Adrenal gland (tissue), 12 donors: ENCODE measurements around the gene HMX2. TPM values are rescaled to one million over a fixed set of nuclear protein-coding genes. Genes with fewer than 3 reads are reported as not detected.
"Not testable (repeated sequence)": the region's sequence is repeated elsewhere in the genome, so short reads cannot be mapped to it uniquely, and the experiment has no call there.

Experiments used
- DNase-seq, 7 donors: peaks; one replicate each; pipeline ENCODE4 v3.0.0-alpha.2; 2019 to 2020
- H3K27ac ChIP-seq, 5 donors: fragments of 200-600 bp; sonication (generic) in 4 of 5; 1 replicate in 3 of 5; 2 replicates in 2 of 5; pipeline versions ENCODE4 v1.5.1 to v1.8.0; 2016 to 2020; ENCODE audit warnings: mild to moderate bottlenecking in 1 of 5
- H3K27me3 ChIP-seq: fragments of 200-600 bp; 2 replicates; pipeline ENCODE4 v1.8.0; 2021
- H3K36me3 ChIP-seq, 2 donors: fragments of 200-600 bp; replicated peaks in 1 of 2; 1 replicate in 1 of 2; 2 replicates in 1 of 2; pipeline versions ENCODE4 v1.5.1 to v1.8.0; 2018 to 2022
- H3K4me1 ChIP-seq, 2 donors: fragments of 200-600 bp; replicated peaks in 1 of 2; 1 replicate in 1 of 2; 2 replicates in 1 of 2; pipeline versions ENCODE4 v1.5.1 to v1.8.0; 2018 to 2021
- H3K4me3 ChIP-seq, 4 donors: fragments of 200-600 bp; sonication (generic) in 3 of 4; one replicate each; pipeline ENCODE4 v1.5.1; 2016 to 2018
- H3K9me3 ChIP-seq, 3 donors: fragments of 200-600 bp; sonication (generic) in 1 of 3; replicated peaks in 1 of 3; 1 replicate in 2 of 3; 2 replicates in 1 of 3; pipeline versions ENCODE4 v1.5.1 to v1.8.0; 2016 to 2021
- POLR2A ChIP-seq, 2 donors: fragments of 450-650 bp; IDR thresholded peaks; one replicate each; pipeline ENCODE4 v1.6.1; 2017; ENCODE audit warnings: antibody characterized with exemption in 2 of 2, mild to moderate bottlenecking in 2 of 2, moderate library complexity in 1 of 2
- WGBS, 4 donors: extraction: QIAGEN DNeasy Blood & Tissue Kit in 2 of 4; methylation state at CpG; one replicate each; pipeline versions ENCODE4 v1.1.5 to v1.1.7; 2013 to 2017; 5-methylcytosine and 5-hydroxymethylcytosine counted together
- intact Hi-C, 2 donors: fragments of 100-400 bp; cut with DNase I; formaldehyde crosslinking; loops; one replicate each; pipeline versions ENCODE4 v1.14.1 to v1.15.0; 2022 to 2023
- polyA plus RNA-seq, 3 donors: library from polyadenylated mRNA; stranded (reverse); fragments of 200-250 nt in 2 of 3; fragments of 350-450 nt in 1 of 3; fragmentation: Illumina TruSeq in 1 of 3; extraction: RNeasy Lipid Tissue Mini Kit (QIAGEN cat#74804) in 1 of 3; gene quantifications; one replicate each; pipeline ENCODE4 v1.2.3, GENCODE V29; 2013 to 2014
- total RNA-seq, 9 donors: library from RNA; depleted of rRNA in 4 of 9; stranded (reverse); fragments of >200 nt in 4 of 9; fragments of 120-200 nt in 1 of 9; fragmentation: NEBNext Ultra II Directional in 1 of 9; extraction: Animal tissue kit (Norgen Biotek cat#: 25700) in 1 of 9; gene quantifications; one replicate each; pipeline versions ENCODE4 v1.1.0 to v1.2.4, GENCODE V29; 2013 to 2023
- TF ChIP-seq, protein P1 (sequence below), 6 experiments: fragments of 450-650 bp in 4 of 6; fragments of 200-600 bp in 2 of 6; sonication (generic) in 1 of 6; IDR thresholded peaks; 1 replicate in 5 of 6; 2 replicates in 1 of 6; pipeline versions ENCODE4 v1.5.1 to v1.8.0; 2016 to 2021; ENCODE audit warnings: antibody characterized with exemption in 6 of 6, mild to moderate bottlenecking in 2 of 6, moderate library complexity in 1 of 6
- donor health status: healthy with polysubstance abuse.
- donor health status: Bipolar disorder and iron deficiency.
- donor health status: DM: yes; HTN: yes; CAD: no.
- donor health status: DM: no; HTN: no; CAD: no.
- donor health status: DM: no; HTN: no; CAD: no.
- donor health status: DM: yes; HTN: yes; CAD: no.

Gene HMX2
- total and polyA plus RNA-seq, 12 donors = not detected

DNA sequence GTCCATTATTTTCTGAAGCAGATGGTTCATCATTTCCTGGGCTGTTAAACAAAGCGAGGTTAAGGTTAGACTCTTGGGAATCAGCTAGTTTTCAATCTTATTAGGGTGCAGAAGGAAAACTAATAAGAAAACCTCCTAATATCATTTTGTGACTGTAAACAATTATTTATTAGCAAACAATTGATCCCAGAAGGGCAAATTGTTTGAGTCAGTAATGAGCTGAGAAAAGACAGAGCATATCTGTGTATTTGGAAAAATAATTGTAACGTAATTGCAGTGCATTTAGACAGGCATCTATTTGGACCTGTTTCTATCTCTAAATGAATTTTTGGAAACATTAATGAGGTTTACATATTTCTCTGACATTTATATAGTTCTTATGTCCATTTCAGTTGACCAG lies 16.4 kb downstream of the HMX2 start:
- peaks cover 0 to 32% of the 10 kb centered on the region in 2 donors for H3K36me3 ChIP-seq
- WGBS, 4 donors = 88 to 98% (median 95%) methylated on average over 2 of the region's 2 CpGs

DNA sequence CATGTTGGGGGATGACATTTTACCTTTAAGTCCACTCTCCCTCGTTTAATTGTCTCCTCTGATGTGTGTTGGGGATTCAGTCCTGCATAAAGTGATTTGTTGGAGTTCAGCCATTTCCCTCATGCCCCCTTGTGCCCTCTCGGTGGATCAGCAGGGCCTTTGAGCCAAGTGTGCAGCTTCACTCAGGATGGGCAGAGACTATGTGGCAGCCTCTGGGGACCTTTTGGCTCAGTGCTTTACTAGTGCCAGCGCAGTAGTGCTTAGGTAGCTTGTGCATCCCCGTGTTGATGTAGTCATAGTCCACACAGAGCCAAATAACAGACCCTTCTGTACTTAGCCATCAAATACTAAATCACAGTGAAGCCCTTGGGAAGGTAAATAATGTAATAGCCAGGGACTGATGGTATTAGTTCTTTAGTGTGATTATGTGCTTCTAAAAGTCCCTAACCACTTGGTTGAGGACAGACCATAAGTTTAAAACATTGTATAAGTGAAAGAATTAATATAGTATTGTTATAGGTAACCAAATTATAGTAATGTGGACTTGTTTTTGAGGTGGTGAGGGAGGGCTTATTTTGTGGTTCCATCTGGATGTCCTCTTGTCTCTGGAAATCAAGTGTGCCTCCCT lies 17.6 kb downstream of the HMX2 start:
- no peak for DNase-seq
- Histone ChIP-seq H3K36me3 (peaks cover 0 to 28% of the 10 kb centered on the region in 2 donors), H3K9me3 (no peaks in the 10 kb centered on the region), H3K27me3 (no peaks in the 10 kb centered on the region), H3K27ac (no peak overlapping the region), H3K4me3 (no peak overlapping the region), H3K4me1 (peaks cover 0 to 18% of the 10 kb centered on the region in 2 donors)
- 85 to 91% (median 87%) methylated on average over 3 to 4 of the region's 4 CpGs for WGBS, 4 donors
- intact Hi-C loops = no loop called here
- TF ChIP-seq, protein P1, sequence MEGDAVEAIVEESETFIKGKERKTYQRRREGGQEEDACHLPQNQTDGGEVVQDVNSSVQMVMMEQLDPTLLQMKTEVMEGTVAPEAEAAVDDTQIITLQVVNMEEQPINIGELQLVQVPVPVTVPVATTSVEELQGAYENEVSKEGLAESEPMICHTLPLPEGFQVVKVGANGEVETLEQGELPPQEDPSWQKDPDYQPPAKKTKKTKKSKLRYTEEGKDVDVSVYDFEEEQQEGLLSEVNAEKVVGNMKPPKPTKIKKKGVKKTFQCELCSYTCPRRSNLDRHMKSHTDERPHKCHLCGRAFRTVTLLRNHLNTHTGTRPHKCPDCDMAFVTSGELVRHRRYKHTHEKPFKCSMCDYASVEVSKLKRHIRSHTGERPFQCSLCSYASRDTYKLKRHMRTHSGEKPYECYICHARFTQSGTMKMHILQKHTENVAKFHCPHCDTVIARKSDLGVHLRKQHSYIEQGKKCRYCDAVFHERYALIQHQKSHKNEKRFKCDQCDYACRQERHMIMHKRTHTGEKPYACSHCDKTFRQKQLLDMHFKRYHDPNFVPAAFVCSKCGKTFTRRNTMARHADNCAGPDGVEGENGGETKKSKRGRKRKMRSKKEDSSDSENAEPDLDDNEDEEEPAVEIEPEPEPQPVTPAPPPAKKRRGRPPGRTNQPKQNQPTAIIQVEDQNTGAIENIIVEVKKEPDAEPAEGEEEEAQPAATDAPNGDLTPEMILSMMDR (IDR thresholded peaks at IDR 0.05) = no peak
- no peak for TF ChIP-seq POLR2A (IDR thresholded peaks at IDR 0.05)

More for the DNA sequence above, 16.4 kb downstream of the HMX2 start:
- Histone ChIP-seq H3K4me3 (no peak overlapping the region), H3K9me3 (no peaks in the 10 kb centered on the region), H3K4me1 (peaks cover 0 to 28% of the 10 kb centered on the region in 2 donors), H3K27me3 (no peaks in the 10 kb centered on the region), H3K27ac (peak overlapping the region in 1 of 5 donors; percentile 15)
- DNase-seq = no peak
- intact Hi-C loops = no loop called here
- no peak for TF ChIP-seq POLR2A (IDR thresholded peaks at IDR 0.05)
- TF ChIP-seq, protein P1 (IDR thresholded peaks at IDR 0.05) = no peak

DNA sequence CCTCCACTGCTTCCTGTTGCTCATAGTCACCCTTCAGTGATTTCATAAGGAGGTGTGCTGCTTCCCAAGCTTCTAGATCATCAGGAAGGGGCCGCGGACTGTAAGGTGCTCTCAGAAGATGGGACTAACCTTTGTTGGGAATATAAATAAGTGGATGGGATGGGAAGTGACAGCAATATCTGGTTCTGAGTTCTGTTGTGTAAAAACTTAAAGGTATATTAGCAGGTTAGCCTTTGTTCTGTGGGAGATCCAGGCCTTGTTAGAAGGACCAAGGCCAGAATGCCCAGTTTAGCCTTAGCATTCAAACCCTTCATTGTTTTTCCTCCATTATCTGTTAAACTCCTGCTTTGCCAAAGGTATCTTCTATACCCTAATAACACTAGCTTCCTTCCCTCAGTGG lies 18.7 kb downstream of the HMX2 start:
- WGBS, 4 donors = 93 to 98% (median 96%) methylated on average over 2 of the region's 2 CpGs
- H3K36me3 ChIP-seq = peaks cover 0 to 20% of the 10 kb centered on the region in 2 donors
- peaks cover 0 to 17% of the 10 kb centered on the region in 2 donors for H3K4me1 ChIP-seq
- no peak for DNase-seq
- no peaks in the 10 kb centered on the region for H3K9me3 ChIP-seq
- intact Hi-C loops = no loop called here
- H3K27me3 ChIP-seq = no peaks in the 10 kb centered on the region
- H3K27ac ChIP-seq = no peak overlapping the region
- no peak overlapping the region for H3K4me3 ChIP-seq
- TF ChIP-seq, protein P1 (IDR thresholded peaks at IDR 0.05) = no peak
- TF ChIP-seq POLR2A (IDR thresholded peaks at IDR 0.05) = no peak

DNA sequence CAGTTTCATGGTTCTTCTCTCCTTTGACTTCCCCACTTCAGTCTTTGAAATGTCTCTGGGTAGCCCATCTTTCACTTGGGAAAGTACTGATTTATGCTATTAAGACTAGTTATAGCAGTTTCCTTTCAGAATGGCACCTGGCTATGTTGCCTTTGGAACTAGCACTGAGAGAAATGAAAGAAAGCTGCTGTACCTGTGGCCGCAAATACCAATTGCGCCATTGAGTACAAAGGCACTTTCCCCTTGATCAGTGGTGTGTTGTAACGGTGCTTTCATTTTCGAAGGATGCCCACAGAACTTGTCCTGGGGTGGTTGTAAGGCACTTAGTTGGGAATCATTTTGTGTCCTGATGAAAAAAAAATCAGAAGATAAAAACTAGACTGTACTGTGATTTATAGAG lies 23.0 kb downstream of the HMX2 start:
- WGBS, 4 donors = 84 to 92% (median 90%) methylated on average over 4 of the region's 4 CpGs
- intact Hi-C loops = no loop called here
- DNase-seq = no peak
- no peak for TF ChIP-seq POLR2A (IDR thresholded peaks at IDR 0.05)
- TF ChIP-seq, protein P1 (IDR thresholded peaks at IDR 0.05) = no peak
- H3K27ac ChIP-seq = peak overlapping the region in 3 of 5 donors; percentile 18 to 60 (median 42)
- no peaks in the 10 kb centered on the region for H3K36me3 ChIP-seq
- H3K4me1 ChIP-seq = peaks cover 0 to 11% of the 10 kb centered on the region in 2 donors
- H3K4me3 ChIP-seq = no peak overlapping the region
- H3K27me3 ChIP-seq = no peaks in the 10 kb centered on the region
- H3K9me3 ChIP-seq = no peaks in the 10 kb centered on the region

DNA sequence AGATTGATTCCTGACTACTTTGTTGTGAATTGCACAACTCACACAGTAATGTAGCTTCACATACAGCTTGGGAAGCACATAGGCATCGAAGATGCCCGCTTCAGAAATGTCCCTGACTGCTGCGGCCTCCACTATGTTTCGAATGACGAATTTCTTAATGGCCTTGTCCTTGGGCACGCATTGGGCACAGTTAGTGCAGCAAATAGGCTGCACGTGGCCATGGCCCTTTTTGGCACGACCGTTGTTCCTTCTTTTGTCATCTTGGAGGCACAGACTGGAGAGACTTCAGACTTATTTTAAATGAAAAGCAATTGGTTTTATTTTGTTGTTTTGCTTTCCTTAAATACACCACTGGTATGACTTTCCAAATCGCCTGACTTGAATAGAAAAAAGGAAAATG lies 23.7 kb downstream of the HMX2 start:
- H3K9me3 ChIP-seq, H3K4me3 ChIP-seq, intact Hi-C loops, H3K27me3 ChIP-seq, H3K36me3 ChIP-seq: not testable (repeated sequence)
- Histone ChIP-seq H3K4me1 (peaks cover 0 to 11% of the 10 kb centered on the region in 2 donors), H3K27ac (peak overlapping the region in 3 of 5 donors; percentile 18 to 71 (median 60))
- peak; percentile 55 to 83 (median 74) for DNase-seq
- WGBS, 4 donors = 41 to 56% (median 46%) methylated on average over 10 of the region's 10 CpGs
